Measurements from ENCODE around the gene CHIC2. TPM values are rescaled to one million over a fixed set of nuclear protein-coding genes. Genes with fewer than 3 reads are reported as not detected.

CHIC2 gene
- polyA plus RNA-seq, 1 donor from 2014 or later = 58.5 TPM

GRCh38 chr4:54015423-54016030, 48.9 kb downstream of the CHIC2 start:
- H3K9me2 ChIP-seq (ENCODE audit: insufficient read depth, low read length) = no peaks in the 10 kb centered on the region
- no peak overlapping the region for H3K27ac ChIP-seq (ENCODE audit: low read length)

GRCh38 chr4:54014666-54015160, 49.7 kb downstream of the CHIC2 start:
- H3K36me3 ChIP-seq (ENCODE audit: insufficient read depth, low read length) = no peaks in the 10 kb centered on the region
- H3F3A ChIP-seq (ENCODE audit: insufficient read depth, low read length, poor library complexity, severe bottlenecking) = no peaks in the 10 kb centered on the region
- no peak overlapping the region for H3K9ac ChIP-seq (ENCODE audit: low read length)
- H3K27me3 ChIP-seq (ENCODE audit: insufficient read depth, low read depth, low read length) = no peaks in the 10 kb centered on the region
- no peaks in the 10 kb centered on the region for H4K20me1 ChIP-seq (ENCODE audit: insufficient read depth)
- H3K9me3 ChIP-seq (ENCODE audit: low read length) = no peaks in the 10 kb centered on the region
- no peak overlapping the region for H3K4me2 ChIP-seq (ENCODE audit: low read length)
- no peak overlapping the region for H2AFZ ChIP-seq (ENCODE audit: low read depth, low read length)
- peaks cover 40% of the 10 kb centered on the region for H3K79me2 ChIP-seq (replicated peaks; ENCODE audit: insufficient read depth, low read length)
- H3K4me3 ChIP-seq (ENCODE audit: low read length) = no peak overlapping the region
- no peak overlapping the region for H3K27ac ChIP-seq (ENCODE audit: low read length)
- H3K9me2 ChIP-seq (ENCODE audit: insufficient read depth, low read length) = no peaks in the 10 kb centered on the region
- TF ChIP-seq SMC3 (conservative IDR thresholded peaks at IDR 0.05; ENCODE audit: poor library complexity) (no peak), EZH2 (IDR thresholded peaks at IDR 0.05; ENCODE audit: borderline replicate concordance, insufficient read depth, low read length, poor library complexity, severe bottlenecking) (no peak), REST (IDR thresholded peaks at IDR 0.05; ENCODE audit: borderline replicate concordance) (no peak), TAF1 (IDR thresholded peaks at IDR 0.05; ENCODE audit: low read depth) (no peak), EP300 (conservative IDR thresholded peaks at IDR 0.05; ENCODE audit: poor library complexity, severe bottlenecking) (no peak)

More at GRCh38 chr4:54015423-54016030, 48.9 kb downstream of the CHIC2 start:
- H3K79me2 ChIP-seq (replicated peaks; ENCODE audit: insufficient read depth, low read length) = peaks cover 35% of the 10 kb centered on the region
- TF ChIP-seq MXI1 (conservative IDR thresholded peaks at IDR 0.05; ENCODE audit: poor library complexity, severe bottlenecking) (no peak), EZH2 (IDR thresholded peaks at IDR 0.05; ENCODE audit: borderline replicate concordance, insufficient read depth, low read length, poor library complexity, severe bottlenecking) (no peak), SMC3 (conservative IDR thresholded peaks at IDR 0.05; ENCODE audit: poor library complexity) (no peak), TAF1 (IDR thresholded peaks at IDR 0.05; ENCODE audit: low read depth) (no peak), CTCF (IDR thresholded peaks at IDR 0.05; ENCODE audit: poor library complexity, severe bottlenecking) (no peak), REST (IDR thresholded peaks at IDR 0.05; ENCODE audit: borderline replicate concordance) (no peak), EP300 (conservative IDR thresholded peaks at IDR 0.05; ENCODE audit: poor library complexity, severe bottlenecking) (no peak)
- no peaks in the 10 kb centered on the region for H3K36me3 ChIP-seq (ENCODE audit: insufficient read depth, low read length)
- H4K20me1 ChIP-seq (ENCODE audit: insufficient read depth) = no peaks in the 10 kb centered on the region
- H3K9me3 ChIP-seq (ENCODE audit: low read length) = no peaks in the 10 kb centered on the region
- no peaks in the 10 kb centered on the region for H3K27me3 ChIP-seq (ENCODE audit: insufficient read depth, low read depth, low read length)
- peak overlapping the region; percentile 5 for H3K4me2 ChIP-seq (ENCODE audit: low read length)
- peak overlapping the region; percentile 56 for H3K4me3 ChIP-seq (ENCODE audit: low read length)
- no peak overlapping the region for H3K9ac ChIP-seq (ENCODE audit: low read length)
- no peaks in the 10 kb centered on the region for H3F3A ChIP-seq (ENCODE audit: insufficient read depth, low read length, poor library complexity, severe bottlenecking)
- H2AFZ ChIP-seq (ENCODE audit: low read depth, low read length) = no peak overlapping the region
